NOMO-1 treated with DMSO at 0.1 percent for 48 hours (cell line): ENCODE measurements around the gene RASA4B.
"Not testable (repeated sequence)": the region's sequence is repeated elsewhere in the genome, so short reads cannot be mapped to it uniquely, and the experiment has no call there.

Experiments used
- DNase-seq: peaks from one replicate; lab custom pipeline; 2025; ENCODE audit not compliant: unreplicated experiment; lab: John Stamatoyannopoulos, UW

RASA4B gene

GRCh38 chr7:102474736-102475435, 42.7 kb downstream of the RASA4B start:
- DNase-seq: not testable (repeated sequence)

- DNase-seq: not testable (repeated sequence)
Observed at GRCh38 chr7:102474116-102474515, 43.5 kb downstream of the RASA4B start.

- DNase-seq: no peak
Observed at GRCh38 chr7:102473271-102473991, 44.1 kb downstream of the RASA4B start.

- DNase-seq: no peak
Observed at GRCh38 chr7:102472126-102473041, 45.2 kb downstream of the RASA4B start.

GRCh38 chr7:102471791-102472125, 45.8 kb downstream of the RASA4B start:
- no peak for DNase-seq

- DNase-seq: no peak
Observed at GRCh38 chr7:102469972-102470825, 47.4 kb downstream of the RASA4B start.

GRCh38 chr7:102469351-102469971, 48.1 kb downstream of the RASA4B start:
- no peak for DNase-seq

GRCh38 chr7:102468478-102469350, 48.9 kb downstream of the RASA4B start:
- no peak for DNase-seq

GRCh38 chr7:102467581-102468477, 49.7 kb downstream of the RASA4B start:
- DNase-seq: no peak

GRCh38 chr7:102466097-102466496, 51.5 kb downstream of the RASA4B start:
- no peak for DNase-seq

GRCh38 chr7:102464577-102465280, 52.8 kb downstream of the RASA4B start, which contains the start of the genes ALKBH4 and LRWD1:
Gene ALKBH4, minus strand, starts transcription at chr7:102464863. Its CDS starts 27 bp downstream, at chr7:102464836.
Gene LRWD1, plus strand, starts transcription at chr7:102464984. Its CDS starts 97 bp downstream, at chr7:102465081.
- peak; percentile 71 for DNase-seq

GRCh38 chr7:102463841-102464576, 53.6 kb downstream of the RASA4B start:
- DNase-seq: no peak

- no peak for DNase-seq
Observed at GRCh38 chr7:102460467-102460866, 57.1 kb downstream of the RASA4B start.

GRCh38 chr7:102459221-102459844, 58.2 kb downstream of the RASA4B start:
- no peak for DNase-seq

GRCh38 chr7:102457352-102457924, 60.1 kb downstream of the RASA4B start:
- DNase-seq: no peak

GRCh38 chr7:102456327-102456726, 61.2 kb downstream of the RASA4B start:
- DNase-seq: no peak
